Measurements from ENCODE around the gene PES1. TPM values are rescaled to one million over a fixed set of nuclear protein-coding genes. Genes with fewer than 3 reads are reported as not detected.
"Not testable (repeated sequence)": the region's sequence is repeated elsewhere in the genome, so short reads cannot be mapped to it uniquely, and the experiment has no call there.

The PES1 gene
- total and polyA plus RNA-seq, 2 of the 13 experiments (the other 11 are each of a cell fraction or from before 2014, with no cell fraction given) = 65.1 to 94.7 TPM

DNA sequence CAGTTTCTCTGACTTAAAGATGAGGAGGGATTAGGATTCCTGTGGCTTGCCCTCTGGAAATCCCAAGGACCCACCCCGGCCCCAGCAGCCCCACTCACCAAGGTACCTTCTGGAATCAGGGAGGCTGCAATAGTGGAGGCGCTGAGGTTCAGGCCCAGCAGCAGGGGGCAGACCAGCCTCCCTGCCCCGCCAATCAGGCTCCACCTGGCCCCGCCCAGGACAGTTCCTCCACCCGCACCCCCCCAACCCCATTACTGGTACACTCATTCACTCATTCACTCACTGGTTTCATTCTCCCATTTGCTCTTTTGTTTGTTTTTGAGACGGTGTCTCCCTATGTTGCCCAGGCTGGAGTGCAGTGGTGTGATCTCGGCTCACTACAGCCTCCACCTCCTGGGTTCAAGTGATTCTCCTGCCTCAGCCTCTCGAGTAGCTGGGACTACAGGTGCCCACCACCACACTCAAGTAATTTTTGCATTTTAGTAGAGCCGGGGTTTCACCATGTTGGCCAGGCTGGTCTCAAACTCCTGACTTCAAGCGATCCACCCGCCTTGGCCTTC lies 31.0 kb downstream of the PES1 start:
- H3K4me2 ChIP-seq (ENCODE audit: low read depth, low read length) = peak overlapping the region; percentile 70
- H4K20me1 ChIP-seq (ENCODE audit: insufficient read depth, low read length); intact Hi-C loops (cut with micrococcal nuclease; ENCODE audit: unreplicated experiment); H3K79me2 ChIP-seq (ENCODE audit: insufficient read depth, low read length); in situ Hi-C loops (cut with HindIII; ENCODE audit: extremely low pct_ligation_motif_present, low pct_unique_long_range_greater_than_20kb); CTCF ChIA-PET (ENCODE audit: low intra/inter-chr PET ratio, low total read pairs); H3K9ac ChIP-seq (ENCODE audit: insufficient read depth, low read depth, low read length); FAIRE-seq; DNase-seq (ENCODE audit: low spot score); POLR2A ChIA-PET; BruUV-seq (replicated peaks); H3K36me3 ChIP-seq (replicated peaks in 1 of 2; ENCODE audit: control insufficient read depth in 1 of 2, insufficient read depth in 2 of 2, low read length in 2 of 2); H3K9me3 ChIP-seq (ENCODE audit: low read length); H3K27me3 ChIP-seq (ENCODE audit: control insufficient read depth in 1 of 2, insufficient read depth in 2 of 2, low read length in 2 of 2); H2AFZ ChIP-seq (ENCODE audit: low read length); TF ChIP-seq SP1 (IDR thresholded peaks at IDR 0.05): not testable (repeated sequence)
- H3K27ac ChIP-seq (ENCODE audit: extremely low read length, insufficient read depth, low read length) = peak overlapping the region; percentile 50
- peak overlapping the region in 2 of 3 experiments; percentile 14 to 34; a peak in 1 of 6 replicates for H3K4me3 ChIP-seq (replicated peaks in 1 of 3; ENCODE audit: insufficient read depth in 1 of 3, low read depth in 2 of 3, low read length in 3 of 3)
- H3K4me1 ChIP-seq (ENCODE audit: insufficient read depth, low read length) = peaks cover 42% of the 10 kb centered on the region
- TF ChIP-seq, protein P1, sequence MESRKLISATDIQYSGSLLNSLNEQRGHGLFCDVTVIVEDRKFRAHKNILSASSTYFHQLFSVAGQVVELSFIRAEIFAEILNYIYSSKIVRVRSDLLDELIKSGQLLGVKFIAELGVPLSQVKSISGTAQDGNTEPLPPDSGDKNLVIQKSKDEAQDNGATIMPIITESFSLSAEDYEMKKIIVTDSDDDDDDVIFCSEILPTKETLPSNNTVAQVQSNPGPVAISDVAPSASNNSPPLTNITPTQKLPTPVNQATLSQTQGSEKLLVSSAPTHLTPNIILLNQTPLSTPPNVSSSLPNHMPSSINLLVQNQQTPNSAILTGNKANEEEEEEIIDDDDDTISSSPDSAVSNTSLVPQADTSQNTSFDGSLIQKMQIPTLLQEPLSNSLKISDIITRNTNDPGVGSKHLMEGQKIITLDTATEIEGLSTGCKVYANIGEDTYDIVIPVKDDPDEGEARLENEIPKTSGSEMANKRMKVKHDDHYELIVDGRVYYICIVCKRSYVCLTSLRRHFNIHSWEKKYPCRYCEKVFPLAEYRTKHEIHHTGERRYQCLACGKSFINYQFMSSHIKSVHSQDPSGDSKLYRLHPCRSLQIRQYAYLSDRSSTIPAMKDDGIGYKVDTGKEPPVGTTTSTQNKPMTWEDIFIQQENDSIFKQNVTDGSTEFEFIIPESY (CRISPR knock-in tag; IDR thresholded peaks at IDR 0.05) = peak; percentile 87; the same call in 1 of the 2 replicates
- TF ChIP-seq, protein P2, sequence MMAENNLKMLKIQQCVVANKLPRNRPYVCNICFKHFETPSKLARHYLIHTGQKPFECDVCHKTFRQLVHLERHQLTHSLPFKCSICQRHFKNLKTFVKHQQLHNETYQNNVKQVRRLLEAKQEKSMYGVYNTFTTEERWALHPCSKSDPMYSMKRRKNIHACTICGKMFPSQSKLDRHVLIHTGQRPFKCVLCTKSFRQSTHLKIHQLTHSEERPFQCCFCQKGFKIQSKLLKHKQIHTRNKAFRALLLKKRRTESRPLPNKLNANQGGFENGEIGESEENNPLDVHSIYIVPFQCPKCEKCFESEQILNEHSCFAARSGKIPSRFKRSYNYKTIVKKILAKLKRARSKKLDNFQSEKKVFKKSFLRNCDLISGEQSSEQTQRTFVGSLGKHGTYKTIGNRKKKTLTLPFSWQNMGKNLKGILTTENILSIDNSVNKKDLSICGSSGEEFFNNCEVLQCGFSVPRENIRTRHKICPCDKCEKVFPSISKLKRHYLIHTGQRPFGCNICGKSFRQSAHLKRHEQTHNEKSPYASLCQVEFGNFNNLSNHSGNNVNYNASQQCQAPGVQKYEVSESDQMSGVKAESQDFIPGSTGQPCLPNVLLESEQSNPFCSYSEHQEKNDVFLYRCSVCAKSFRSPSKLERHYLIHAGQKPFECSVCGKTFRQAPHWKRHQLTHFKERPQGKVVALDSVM (CRISPR knock-in tag; IDR thresholded peaks at IDR 0.05) = peak; percentile 75; the same call in 1 of the 2 replicates
- TF ChIP-seq, protein P3, sequence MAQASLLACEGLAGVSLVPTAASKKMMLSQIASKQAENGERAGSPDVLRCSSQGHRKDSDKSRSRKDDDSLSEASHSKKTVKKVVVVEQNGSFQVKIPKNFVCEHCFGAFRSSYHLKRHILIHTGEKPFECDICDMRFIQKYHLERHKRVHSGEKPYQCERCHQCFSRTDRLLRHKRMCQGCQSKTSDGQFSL (CRISPR knock-in tag; IDR thresholded peaks at IDR 0.05) = peak; percentile 81; the same call in 1 of the 2 replicates
- TF ChIP-seq, protein P4, sequence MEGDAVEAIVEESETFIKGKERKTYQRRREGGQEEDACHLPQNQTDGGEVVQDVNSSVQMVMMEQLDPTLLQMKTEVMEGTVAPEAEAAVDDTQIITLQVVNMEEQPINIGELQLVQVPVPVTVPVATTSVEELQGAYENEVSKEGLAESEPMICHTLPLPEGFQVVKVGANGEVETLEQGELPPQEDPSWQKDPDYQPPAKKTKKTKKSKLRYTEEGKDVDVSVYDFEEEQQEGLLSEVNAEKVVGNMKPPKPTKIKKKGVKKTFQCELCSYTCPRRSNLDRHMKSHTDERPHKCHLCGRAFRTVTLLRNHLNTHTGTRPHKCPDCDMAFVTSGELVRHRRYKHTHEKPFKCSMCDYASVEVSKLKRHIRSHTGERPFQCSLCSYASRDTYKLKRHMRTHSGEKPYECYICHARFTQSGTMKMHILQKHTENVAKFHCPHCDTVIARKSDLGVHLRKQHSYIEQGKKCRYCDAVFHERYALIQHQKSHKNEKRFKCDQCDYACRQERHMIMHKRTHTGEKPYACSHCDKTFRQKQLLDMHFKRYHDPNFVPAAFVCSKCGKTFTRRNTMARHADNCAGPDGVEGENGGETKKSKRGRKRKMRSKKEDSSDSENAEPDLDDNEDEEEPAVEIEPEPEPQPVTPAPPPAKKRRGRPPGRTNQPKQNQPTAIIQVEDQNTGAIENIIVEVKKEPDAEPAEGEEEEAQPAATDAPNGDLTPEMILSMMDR (CRISPR knock-in tag; IDR thresholded peaks at IDR 0.05) = peak; percentile 65
- 0 out of 2 replicates have a peak, but pooled peaks have one; percentile 16 for TF ChIP-seq SP1 (CRISPR knock-in tag; IDR thresholded peaks at IDR 0.05)
- peak; percentile 44; the same call in 1 of the 2 replicates for TF ChIP-seq ZNF24 (IDR thresholded peaks at IDR 0.05)
- TF ChIP-seq, protein P5, sequence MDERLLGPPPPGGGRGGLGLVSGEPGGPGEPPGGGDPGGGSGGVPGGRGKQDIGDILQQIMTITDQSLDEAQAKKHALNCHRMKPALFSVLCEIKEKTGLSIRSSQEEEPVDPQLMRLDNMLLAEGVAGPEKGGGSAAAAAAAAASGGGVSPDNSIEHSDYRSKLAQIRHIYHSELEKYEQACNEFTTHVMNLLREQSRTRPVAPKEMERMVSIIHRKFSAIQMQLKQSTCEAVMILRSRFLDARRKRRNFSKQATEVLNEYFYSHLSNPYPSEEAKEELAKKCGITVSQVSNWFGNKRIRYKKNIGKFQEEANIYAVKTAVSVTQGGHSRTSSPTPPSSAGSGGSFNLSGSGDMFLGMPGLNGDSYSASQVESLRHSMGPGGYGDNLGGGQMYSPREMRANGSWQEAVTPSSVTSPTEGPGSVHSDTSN (CRISPR knock-in tag; IDR thresholded peaks at IDR 0.05) = 0 out of 2 replicates have a peak, but pooled peaks have one; percentile 49
- TF ChIP-seq RAD21 (CRISPR knock-in tag; IDR thresholded peaks at IDR 0.05) = peak; percentile 37; the same call in 1 of the 2 replicates
- TF ChIP-seq ZNF768 (CRISPR knock-in tag; IDR thresholded peaks at IDR 0.05) = peak; percentile 19; the same call in 1 of the 2 replicates
- TF ChIP-seq ZNF121 (CRISPR knock-in tag; IDR thresholded peaks at IDR 0.05) = peak; percentile 78
- WGBS (ENCODE audit: low lambda C conversion rate) = 59% methylated on average over 9 of the region's 11 CpGs
- peak; percentile 75 for ATAC-seq

Data from HepG2 (cell line).